ENCODE results near the gene GPAM.

GRCh38 chr10:112217386-112218035 is 33.9 kb upstream of the GPAM start:
- TF ChIP-seq CTCF (IDR thresholded peaks at IDR 0.05): no peak
- TF ChIP-seq POLR2AphosphoS5 (IDR thresholded peaks at IDR 0.05): no peak
- no peak for TF ChIP-seq POLR2A (IDR thresholded peaks at IDR 0.05; ENCODE audit: low read depth)
- TF ChIP-seq EP300 (IDR thresholded peaks at IDR 0.05): no peak
